PFSK-1 (cell line): Measurements from ENCODE around the gene APOA4.

ENCODE experiments used
- POLR2AphosphoS5 ChIP-seq: IDR thresholded peaks from 2 replicates; pipeline ENCODE4 v1.6.1; 2012; ENCODE audit warnings: low read depth, mild to moderate bottlenecking, control low read depth, low read length, moderate library complexity
- REST ChIP-seq, 2 experiments: IDR thresholded peaks; 2 replicates each; pipeline versions ENCODE4 v1.6.1 to v1.8.0; 2011 to 2012; ENCODE audit warnings: low read depth in 2 of 2, low read length in 2 of 2, control low read depth in 1 of 2, inconsistent platforms in 1 of 2, mild to moderate bottlenecking in 1 of 2, moderate library complexity in 1 of 2; ENCODE audit not compliant: insufficient read depth in 1 of 2
- TAF1 ChIP-seq: IDR thresholded peaks from 2 replicates; pipeline ENCODE4 v1.6.1; 2012; ENCODE audit warnings: low read length, control low read depth, borderline replicate concordance; ENCODE audit not compliant: insufficient read depth

- TF ChIP-seq REST (IDR thresholded peaks at IDR 0.05; ENCODE audit: insufficient read depth in 1 of 2, low read depth in 2 of 2, low read length in 2 of 2) (no peak), TAF1 (no peak), POLR2AphosphoS5 (no peak)
Observed at GRCh38 chr11:116782728-116783127, 40.4 kb downstream of the APOA4 start.
